K562 (cell line): ENCODE results near the gene RPL14. TPM values are rescaled to one million over a fixed set of nuclear protein-coding genes. Genes with fewer than 3 reads are reported as not detected.

Experiments
- ATF3 ChIP-seq, 2 experiments: fragments of 450-650 bp in 1 of 2; sonication (generic) in 1 of 2; formaldehyde crosslinking in 1 of 2; IDR thresholded peaks in 1 of 2; conservative IDR thresholded peaks in 1 of 2; 2 replicates each; pipeline versions ENCODE4 v1.6.1 to v1.8.1; 2016 to 2023; ENCODE audit warnings: mild to moderate bottlenecking in 2 of 2, moderate library complexity in 2 of 2, inconsistent platforms in 1 of 2, missing genetic modification reagents in 1 of 2
- CC2D1A ChIP-seq: fragments of 450-650 bp; IDR thresholded peaks from 2 replicates; pipeline ENCODE4 v1.6.1; 2017; ENCODE audit warnings: mild to moderate bottlenecking
- E2F4 ChIP-seq: sonication (generic); formaldehyde crosslinking; IDR thresholded peaks from 2 replicates; pipeline ENCODE4 v1.8.0; 2022; ENCODE audit warnings: mild to moderate bottlenecking, low read depth, missing genetic modification reagents
- ELF1 ChIP-seq: fragments of 200-800 bp; sonication (Bioruptor generic); IDR thresholded peaks from 2 replicates; pipeline ENCODE4 v1.6.1; 2016; ENCODE audit warnings: missing genetic modification characterization, missing compliant biosample characterization
- ETV1 ChIP-seq: fragments of 450-650 bp; conservative IDR thresholded peaks from 2 replicates; pipeline ENCODE4 v1.6.1; 2016; ENCODE audit warnings: missing genetic modification characterization, control low read depth, low read depth, missing compliant biosample characterization
- FOS ChIP-seq: IDR thresholded peaks from 3 replicates; pipeline ENCODE4 v1.6.1; 2011; ENCODE audit not compliant: insufficient read length; ENCODE audit errors: extremely low read depth
- GTF2E2 ChIP-seq: fragments of 200-800 bp; sonication (Bioruptor generic); IDR thresholded peaks from 2 replicates; pipeline ENCODE4 v1.6.1; 2016; ENCODE audit warnings: missing genetic modification characterization, missing compliant biosample characterization
- HDAC2 ChIP-seq: fragments of 450-650 bp; IDR thresholded peaks from 2 replicates; pipeline ENCODE4 v1.6.1; 2016; ENCODE audit warnings: mild to moderate bottlenecking
- HDAC8 ChIP-seq: fragments of 450-650 bp; IDR thresholded peaks from 2 replicates; pipeline ENCODE4 v1.6.1; 2016; ENCODE audit warnings: mild to moderate bottlenecking, missing genetic modification characterization, moderate library complexity, missing compliant biosample characterization
- IRF9 ChIP-seq: fragments of 450-650 bp; IDR thresholded peaks from 2 replicates; pipeline ENCODE4 v1.6.1; 2016; ENCODE audit warnings: missing biosample characterization, missing genetic modification characterization
- JUNB ChIP-seq: fragments of 450-650 bp; formaldehyde crosslinking; conservative IDR thresholded peaks from 2 replicates; pipeline ENCODE4 v1.4.0; 2020; ENCODE audit warnings: mild to moderate bottlenecking
- MAZ ChIP-seq, 2 experiments: fragments of 450-650 bp in 1 of 2; sonication (generic) in 1 of 2; formaldehyde crosslinking; IDR thresholded peaks in 1 of 2; conservative IDR thresholded peaks in 1 of 2; 2 replicates each; pipeline versions ENCODE4 v1.4.0 to v1.5.0; 2020; ENCODE audit warnings: mild to moderate bottlenecking in 1 of 2, missing genetic modification reagents in 1 of 2
- MCM5 ChIP-seq: fragments of 450-650 bp; IDR thresholded peaks from 2 replicates; pipeline ENCODE4 v1.6.1; 2016; ENCODE audit warnings: low read depth
- MYBL2 ChIP-seq, 2 experiments: fragments of 450-650 bp in 1 of 2; sonication (generic) in 1 of 2; formaldehyde crosslinking in 1 of 2; IDR thresholded peaks; 2 replicates each; pipeline versions ENCODE4 v1.6.1 to v1.8.1; 2017 to 2022; ENCODE audit warnings: borderline replicate concordance in 1 of 2, inconsistent platforms in 1 of 2, low read depth in 1 of 2, mild to moderate bottlenecking in 1 of 2, missing genetic modification reagents in 1 of 2, moderate library complexity in 1 of 2
- RBM39 ChIP-seq: fragments of 200-400 bp; formaldehyde crosslinking; optimal IDR thresholded peaks from 2 replicates; pipeline ENCODE3; 2018; ENCODE audit warnings: low read depth, low read length
- SETDB1 ChIP-seq: IDR thresholded peaks from one replicate; pipeline ENCODE4 v1.6.1; 2012; ENCODE audit warnings: low read length, control low read depth, inconsistent platforms
- SIX5 ChIP-seq, 2 experiments: IDR thresholded peaks; 2 replicates each; pipeline ENCODE4 v1.6.1; 2011; ENCODE audit warnings: low read length in 2 of 2, borderline replicate concordance in 1 of 2, low read depth in 1 of 2, mild to moderate bottlenecking in 1 of 2, moderate library complexity in 1 of 2; ENCODE audit not compliant: insufficient read depth in 1 of 2
- SRSF3 ChIP-seq: fragments of 200-400 bp; formaldehyde crosslinking; IDR thresholded peaks from 2 replicates; pipeline ENCODE4 v1.6.1; 2016; ENCODE audit warnings: mild to moderate bottlenecking, low read length, moderate library complexity; ENCODE audit not compliant: insufficient read depth
- TAF1 ChIP-seq: IDR thresholded peaks from 2 replicates; pipeline ENCODE4 v1.6.1; 2011; ENCODE audit warnings: mild to moderate bottlenecking, low read length, moderate library complexity; ENCODE audit not compliant: insufficient read depth, control insufficient read depth, severe bottlenecking; ENCODE audit errors: extremely low read depth
- TAF15 ChIP-seq: fragments of 200-400 bp; formaldehyde crosslinking; IDR thresholded peaks from 2 replicates; pipeline ENCODE4 v1.6.1; 2017; ENCODE audit warnings: mild to moderate bottlenecking, low read depth, low read length, moderate library complexity
- TARDBP ChIP-seq: fragments of 450-650 bp; IDR thresholded peaks from 2 replicates; pipeline ENCODE4 v1.6.1; 2016
- ZNF124 ChIP-seq: sonication (generic); formaldehyde crosslinking; IDR thresholded peaks from 2 replicates; pipeline ENCODE4 v1.8.1; 2022; ENCODE audit warnings: missing genetic modification reagents
- ZNF174 ChIP-seq: fragments of 250-450 bp; sonication (Bioruptor Pico); IDR thresholded peaks from 2 replicates; pipeline ENCODE4 v1.4.0; 2020; ENCODE audit warnings: mild to moderate bottlenecking
- ZNF175 ChIP-seq: fragments of 200-800 bp; sonication (Bioruptor generic); IDR thresholded peaks from 2 replicates; pipeline ENCODE4 v1.6.1; 2016; ENCODE audit warnings: low read depth, mild to moderate bottlenecking, missing genetic modification characterization, missing compliant biosample characterization
- polyA plus RNA-seq, 8 experiments: library from polyadenylated mRNA; depleted of rRNA in 4 of 8; stranded (reverse) in 5 of 8; unstranded in 3 of 8; fragments of >200 nt; fragmentation: Nextera tagmentation in 2 of 8; fragmentation: Illumina TruSeq in 1 of 8; extraction: Ambion mirVana in 2 of 8; extraction: Trizol in 1 of 8; gene quantifications; 2 replicates each; pipeline versions ENCODE4 v1.2.1 to v1.2.3, GENCODE V29; 2011 to 2014; ENCODE audit warnings: inconsistent platforms in 1 of 8, missing spikeins in 1 of 8
- total RNA-seq, 7 experiments: library from RNA; depleted of rRNA in 6 of 7; stranded (reverse); fragments of >200 nt in 6 of 7; fragmentation: Illumina TruSeq in 2 of 7; extraction: Trizol in 2 of 7; gene quantifications; 2 replicates each; pipeline versions ENCODE4 v1.2.1 to v1.2.3, GENCODE V29; 2011 to 2021; ENCODE audit warnings: low replicate concordance in 1 of 7

RPL14 gene
- total and polyA plus RNA-seq, 9 of the 15 experiments (the other 6 are each of a cell fraction or from before 2014, with no cell fraction given), result 851 to 4,649 (median 2,133) TPM

GRCh38 chr3:40452876-40453730, 4.0 kb upstream of the RPL14 start (continued):
- TF ChIP-seq SIX5 (IDR thresholded peaks at IDR 0.05; ENCODE audit: borderline replicate concordance in 1 of 2, insufficient read depth in 1 of 2, low read depth in 1 of 2, low read length in 2 of 2) (peak; percentile 49 to 52; a peak in 3 of 4 replicates), HDAC8 (tag) (0 out of 2 replicates have a peak, but pooled peaks have one; percentile 45), ZNF174 (CRISPR knock-in tag) (no peak), ATF3 (IDR thresholded peaks at IDR 0.05) (peak; percentile 100), ATF3 (CRISPR knock-in tag; conservative IDR thresholded peaks at IDR 0.05) (peak; percentile 95), TAF15 (no peak), SRSF3 (no peak), FOS (peak; percentile 76), MYBL2 (IDR thresholded peaks at IDR 0.05; ENCODE audit: low read depth) (no peak; the same call in 1 of the 2 replicates), MYBL2 (CRISPR knock-in tag; IDR thresholded peaks at IDR 0.05; ENCODE audit: borderline replicate concordance) (no peak), SETDB1 (peak; percentile 63), MAZ (CRISPR knock-in tag; conservative IDR thresholded peaks at IDR 0.05 in 1 of 2, IDR thresholded peaks at IDR 0.05 in 1 of 2) (peak in 1 of 2 experiments; percentile 57; a peak in 2 of 4 replicates), GTF2E2 (no peak; the same call in 1 of the 2 replicates), TARDBP (no peak), ZNF175 (CRISPR knock-in tag) (peak; percentile 57; the same call in 1 of the 2 replicates), ZNF124 (CRISPR knock-in tag) (no peak), ETV1 (peak; percentile 52; the same call in 1 of the 2 replicates), HDAC2 (peak; percentile 52), CC2D1A (peak; percentile 75), JUNB (peak; percentile 85), TAF1 (peak; percentile 94), MCM5 (no peak), RBM39 (no peak), IRF9 (tag) (no peak), E2F4 (CRISPR knock-in tag) (no peak), ELF1 (no peak)
